ENCODE data around the gene DLGAP1.

DNA sequence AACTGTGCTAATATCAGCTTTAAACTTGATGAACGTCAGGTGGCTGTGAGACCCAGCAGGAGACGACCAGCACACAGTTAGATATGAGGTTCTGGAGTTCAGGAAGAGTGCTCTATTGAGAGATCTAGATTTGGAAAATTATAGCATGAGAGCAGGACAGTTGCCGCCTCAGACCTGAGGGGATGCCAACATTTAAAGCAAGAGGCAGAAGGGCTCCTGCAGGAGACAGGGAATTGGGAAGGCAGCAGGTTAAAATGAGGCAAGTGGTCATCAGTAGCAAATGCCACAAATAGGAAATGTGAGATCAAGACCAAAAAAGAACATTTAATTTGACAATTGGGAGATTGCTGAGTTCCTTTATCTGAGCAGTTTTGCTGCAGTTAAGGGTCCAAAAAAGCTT is 533.3 kb downstream of the DLGAP1 start:
- TF ChIP-seq, protein P1, sequence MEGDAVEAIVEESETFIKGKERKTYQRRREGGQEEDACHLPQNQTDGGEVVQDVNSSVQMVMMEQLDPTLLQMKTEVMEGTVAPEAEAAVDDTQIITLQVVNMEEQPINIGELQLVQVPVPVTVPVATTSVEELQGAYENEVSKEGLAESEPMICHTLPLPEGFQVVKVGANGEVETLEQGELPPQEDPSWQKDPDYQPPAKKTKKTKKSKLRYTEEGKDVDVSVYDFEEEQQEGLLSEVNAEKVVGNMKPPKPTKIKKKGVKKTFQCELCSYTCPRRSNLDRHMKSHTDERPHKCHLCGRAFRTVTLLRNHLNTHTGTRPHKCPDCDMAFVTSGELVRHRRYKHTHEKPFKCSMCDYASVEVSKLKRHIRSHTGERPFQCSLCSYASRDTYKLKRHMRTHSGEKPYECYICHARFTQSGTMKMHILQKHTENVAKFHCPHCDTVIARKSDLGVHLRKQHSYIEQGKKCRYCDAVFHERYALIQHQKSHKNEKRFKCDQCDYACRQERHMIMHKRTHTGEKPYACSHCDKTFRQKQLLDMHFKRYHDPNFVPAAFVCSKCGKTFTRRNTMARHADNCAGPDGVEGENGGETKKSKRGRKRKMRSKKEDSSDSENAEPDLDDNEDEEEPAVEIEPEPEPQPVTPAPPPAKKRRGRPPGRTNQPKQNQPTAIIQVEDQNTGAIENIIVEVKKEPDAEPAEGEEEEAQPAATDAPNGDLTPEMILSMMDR (IDR thresholded peaks at IDR 0.05; ENCODE audit: poor library complexity) = no peak
- no peak for TF ChIP-seq EZH2 (IDR thresholded peaks at IDR 0.05; ENCODE audit: borderline replicate concordance)
